HepG2 (cell line): ENCODE data around the gene IRGQ. TPM values are rescaled to one million over a fixed set of nuclear protein-coding genes. Genes with fewer than 3 reads are reported as not detected.
A peak's percentile ranks its signal among the peaks of the same experiment; 100 is the strongest.

Experiments
- ATAC-seq: fragments of 200-7000 bp; cut with Tn5 transposase; 3 replicates; pipeline ENCODE4 v1.9.1; 2020; ENCODE audit warnings: mild to moderate bottlenecking, moderate library complexity
- BruUV-seq: library from RNA; stranded (reverse); fragments of 400-500 nt; replicated peaks from 2 replicates; lab custom pipeline; 2021; lab: Mats Ljungman, UMichigan
- CTCF ChIA-PET: fragments of 300-600 bp; formaldehyde crosslinking; extraction: SDS; loops from one replicate; lab custom pipeline; 2021; ENCODE audit warnings: low total read pairs, inconsistent platforms, low intra/inter-chr PET ratio; lab: Yijun Ruan, JAX
- POLR2A ChIA-PET: fragments of 350-600 bp; sonication (Branson Sonifier 250); formaldehyde crosslinking; loops from one replicate; lab custom pipeline; 2020; ENCODE audit warnings: antibody characterized with exemption, inconsistent platforms; lab: Yijun Ruan, JAX
- DNase-seq: peaks from one replicate; pipeline ENCODE4 v3.0.0-alpha.2; 2015; ENCODE audit warnings: low spot score
- FAIRE-seq: peaks from 3 replicates; lab custom pipeline; 2011; peaks lifted over from hg19 to GRCh38; lab: Jason Lieb, UNC
- H2AFZ ChIP-seq: one replicate; pipeline ENCODE4 v1.6.1; 2011; ENCODE audit warnings: low read length, inconsistent platforms
- H3K27ac ChIP-seq: fragments of 300-600 bp; 3 replicates; pipeline ENCODE4 v1.8.0; 2011; ENCODE audit warnings: mixed run types, mild to moderate bottlenecking, mixed read lengths, low read length, inconsistent platforms; ENCODE audit not compliant: insufficient read depth; ENCODE audit errors: extremely low read length
- H3K27me3 ChIP-seq, 2 experiments: fragments of 200-600 bp in 1 of 2; 2 replicates in 1 of 2; 3 replicates in 1 of 2; pipeline versions ENCODE4 v1.6.0 to v1.8.0; 2011; ENCODE audit warnings: low read length in 2 of 2, mild to moderate bottlenecking in 2 of 2, moderate library complexity in 2 of 2, inconsistent platforms in 1 of 2; ENCODE audit not compliant: insufficient read depth in 2 of 2, control insufficient read depth in 1 of 2
- H3K36me3 ChIP-seq, 2 experiments: fragments of 200-600 bp in 1 of 2; replicated peaks in 1 of 2; 2 replicates in 1 of 2; 3 replicates in 1 of 2; pipeline versions ENCODE4 v1.5.1 to v1.8.0; 2011; ENCODE audit warnings: low read length in 2 of 2, inconsistent platforms in 1 of 2; ENCODE audit not compliant: insufficient read depth in 2 of 2, control insufficient read depth in 1 of 2
- H3K4me1 ChIP-seq: 2 replicates; pipeline ENCODE4 v1.5.1; 2012; ENCODE audit warnings: low read length, inconsistent platforms; ENCODE audit not compliant: insufficient read depth
- H3K4me2 ChIP-seq: 2 replicates; pipeline ENCODE4 v1.6.0; 2011; ENCODE audit warnings: low read depth, low read length, inconsistent platforms
- H3K4me3 ChIP-seq, 3 experiments: fragments of 200-600 bp in 1 of 3; sonication (generic), shearing (Covaris generic) in 1 of 3; replicated peaks in 1 of 3; 2 replicates each; pipeline ENCODE4 v1.5.1; 2011 to 2016; ENCODE audit warnings: low read length in 3 of 3, inconsistent platforms in 2 of 3, low read depth in 2 of 3, mild to moderate bottlenecking in 2 of 3, control low read depth in 1 of 3, mixed read lengths in 1 of 3; ENCODE audit not compliant: insufficient read depth in 1 of 3
- H3K79me2 ChIP-seq: one replicate; pipeline ENCODE4 v1.6.1; 2011; ENCODE audit warnings: low read length, inconsistent platforms; ENCODE audit not compliant: insufficient read depth
- H3K9ac ChIP-seq: 2 replicates; pipeline ENCODE4 v1.6.0; 2011; ENCODE audit warnings: mild to moderate bottlenecking, low read depth, low read length, inconsistent platforms; ENCODE audit not compliant: insufficient read depth
- H3K9me3 ChIP-seq: 2 replicates; pipeline ENCODE4 v1.5.1; 2012; ENCODE audit warnings: mild to moderate bottlenecking, low read length
- H4K20me1 ChIP-seq: 2 replicates; pipeline ENCODE4 v1.6.0; 2011; ENCODE audit warnings: inconsistent platforms, mild to moderate bottlenecking, low read length, moderate library complexity; ENCODE audit not compliant: insufficient read depth
- FOXO1 ChIP-seq: sonication (generic); formaldehyde crosslinking; IDR thresholded peaks from 2 replicates; pipeline ENCODE4 v1.4.0; 2020; ENCODE audit warnings: missing genetic modification reagents
- MTA1 ChIP-seq: sonication (generic); formaldehyde crosslinking; IDR thresholded peaks from 2 replicates; pipeline ENCODE4 v1.4.0; 2020; ENCODE audit warnings: missing genetic modification reagents, mild to moderate bottlenecking, borderline replicate concordance
- PHF8 ChIP-seq: sonication (generic); formaldehyde crosslinking; IDR thresholded peaks from 2 replicates; pipeline ENCODE4 v1.5.0; 2020; ENCODE audit warnings: missing genetic modification reagents
- RAD21 ChIP-seq: fragments of 450-650 bp; formaldehyde crosslinking; IDR thresholded peaks from 2 replicates; pipeline ENCODE4 v1.5.0; 2020; ENCODE audit warnings: mild to moderate bottlenecking
- SCMH1 ChIP-seq: sonication (generic); formaldehyde crosslinking; IDR thresholded peaks from 2 replicates; pipeline ENCODE4 v1.9.0; 2021; ENCODE audit warnings: missing genetic modification reagents, mild to moderate bottlenecking, borderline replicate concordance
- SNRNP70 ChIP-seq: fragments of 200-400 bp; formaldehyde crosslinking; IDR thresholded peaks from 2 replicates; pipeline ENCODE4 v1.6.1; 2017; ENCODE audit warnings: mild to moderate bottlenecking, low read depth, low read length, moderate library complexity
- SRSF1 ChIP-seq: fragments of 200-400 bp; formaldehyde crosslinking; optimal IDR thresholded peaks from 2 replicates; pipeline ENCODE3; 2017; ENCODE audit warnings: mild to moderate bottlenecking, low read depth, low read length, moderate library complexity
- WIZ ChIP-seq: sonication (generic); formaldehyde crosslinking; IDR thresholded peaks from 2 replicates; pipeline ENCODE4 v1.5.1; 2020; ENCODE audit warnings: mild to moderate bottlenecking, missing genetic modification reagents
- ZNF274 ChIP-seq: sonication (generic); formaldehyde crosslinking; IDR thresholded peaks from 2 replicates; pipeline ENCODE4 v1.5.1; 2020; ENCODE audit warnings: mild to moderate bottlenecking, missing genetic modification reagents
- ZNF556 ChIP-seq: sonication (generic); formaldehyde crosslinking; IDR thresholded peaks from 2 replicates; pipeline ENCODE4 v1.4.0; 2020; ENCODE audit warnings: mild to moderate bottlenecking, missing genetic modification reagents, borderline replicate concordance
- ZNF615 ChIP-seq: sonication (generic); formaldehyde crosslinking; IDR thresholded peaks from 2 replicates; pipeline ENCODE4 v1.5.0; 2020; ENCODE audit warnings: mild to moderate bottlenecking, missing genetic modification reagents, borderline replicate concordance
- ZNF687 ChIP-seq: sonication (generic); formaldehyde crosslinking; IDR thresholded peaks from 2 replicates; pipeline ENCODE4 v1.5.1; 2020; ENCODE audit warnings: mild to moderate bottlenecking, missing genetic modification reagents, moderate library complexity
- WGBS: methylation state at CpG from one replicate; pipeline ENCODE4 v1.1.6; 2017; ENCODE audit warnings: low lambda C conversion rate; 5-methylcytosine and 5-hydroxymethylcytosine counted together
- in situ Hi-C: cut with HindIII; loops from 2 replicates; pipeline ENCODE4 v1.10.0; 2017; ENCODE audit warnings: low pct_unique_long_range_greater_than_20kb; ENCODE audit not compliant: extremely low pct_ligation_motif_present
- intact Hi-C: fragments of 100-400 bp; cut with micrococcal nuclease; formaldehyde crosslinking; loops from one replicate; pipeline ENCODE4 v1.10.0; 2022; ENCODE audit not compliant: unreplicated experiment
- polyA plus RNA-seq, 8 experiments: library from polyadenylated mRNA; depleted of rRNA in 3 of 8; stranded (reverse) in 7 of 8; unstranded in 1 of 8; fragments of >200 nt; fragmentation: Illumina TruSeq in 4 of 8; extraction: Trizol in 4 of 8; gene quantifications; 2 replicates each; pipeline versions ENCODE4 v1.2.1 to v1.2.3, GENCODE V29; 2011 to 2016; ENCODE audit warnings: low read depth in 4 of 8, missing spikeins in 1 of 8, mixed read lengths in 1 of 8; ENCODE audit not compliant: insufficient read depth in 1 of 8
- total RNA-seq, 5 experiments: library from RNA; depleted of rRNA; stranded (reverse); fragments of >200 nt; fragmentation: Illumina TruSeq; extraction: Trizol; gene quantifications; 2 replicates each; pipeline ENCODE4 v1.2.3, GENCODE V29; 2016; ENCODE audit warnings: low read depth in 1 of 5
- TF ChIP-seq, protein P1 (sequence below): sonication (generic); formaldehyde crosslinking; IDR thresholded peaks from 2 replicates; pipeline ENCODE4 v1.4.0; 2020; ENCODE audit warnings: missing genetic modification reagents, mild to moderate bottlenecking, borderline replicate concordance

IRGQ gene
- total and polyA plus RNA-seq, 2 of the 13 experiments (the other 11 are each of a cell fraction or from before 2014, with no cell fraction given) = 11.6 to 12.4 TPM

GRCh38 chr19:43538922-43539321, 57.0 kb downstream of the IRGQ start:
- in situ Hi-C loops = no loop called here

DNA sequence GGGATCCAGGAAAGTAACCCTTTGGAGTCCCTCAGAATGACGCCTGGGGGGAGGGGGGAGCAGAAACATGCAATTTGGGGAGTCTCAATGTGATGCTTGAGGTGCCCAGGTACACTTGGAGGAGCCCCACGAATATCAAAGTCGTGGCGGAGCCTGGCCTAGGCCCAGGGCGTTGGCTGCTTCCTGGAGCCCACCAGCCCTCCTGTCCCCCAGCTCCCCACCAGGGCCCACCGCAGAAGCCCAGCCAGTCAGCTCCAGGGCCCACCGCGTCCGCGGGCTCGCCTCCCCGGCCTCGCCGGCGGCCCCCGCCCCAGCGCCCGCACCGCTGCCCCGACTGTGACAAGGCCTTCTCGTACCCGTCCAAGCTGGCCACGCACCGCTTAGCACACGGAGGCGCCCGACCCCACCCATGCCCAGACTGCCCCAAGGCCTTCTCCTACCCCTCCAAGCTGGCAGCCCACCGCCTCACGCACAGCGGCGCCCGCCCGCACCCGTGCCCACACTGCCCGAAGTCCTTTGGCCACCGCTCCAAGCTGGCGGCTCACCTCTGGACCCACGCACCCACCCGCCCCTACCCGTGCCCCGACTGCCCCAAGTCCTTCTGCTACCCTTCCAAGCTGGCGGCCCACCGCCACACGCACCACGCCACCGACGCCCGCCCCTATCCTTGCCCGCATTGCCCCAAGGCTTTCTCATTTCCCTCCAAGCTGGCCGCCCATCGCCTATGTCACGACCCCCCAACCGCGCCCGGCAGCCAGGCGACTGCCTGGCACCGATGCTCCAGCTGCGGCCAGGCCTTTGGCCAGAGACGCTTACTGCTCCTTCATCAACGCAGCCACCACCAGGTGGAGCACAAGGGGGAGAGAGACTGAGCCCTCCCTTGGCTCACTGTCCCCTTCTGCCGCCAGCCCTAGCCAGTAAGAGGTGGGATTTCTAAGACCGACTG, 60.8 kb downstream of the IRGQ start:
- H3K4me1 ChIP-seq = peaks cover 6% of the 10 kb centered on the region; the same call in 1 of the 2 replicates
- POLR2A ChIA-PET = no interaction called here
- no peak overlapping the region for H2AFZ ChIP-seq
- CTCF ChIA-PET = interaction anchor here (1.3 kb wide), 1 partner anchor 117 kb away, joined by 5 read pairs; no protein-coding TSS in a partner anchor
- DNase-seq (peak; percentile 35), ATAC-seq (peak; percentile 72), FAIRE-seq (peak; percentile 23)
- H3K9me3 ChIP-seq = peaks cover 7% of the 10 kb centered on the region; the same call in 1 of the 2 replicates
- no peaks in the 10 kb centered on the region for H3K27me3 ChIP-seq
- WGBS = 94% methylated on average over 57 of the region's 62 CpGs
- H3K4me3 ChIP-seq = no peak overlapping the region
- no peaks in the 10 kb centered on the region for H4K20me1 ChIP-seq
- no peaks in the 10 kb centered on the region for H3K79me2 ChIP-seq
- no peak overlapping the region for H3K27ac ChIP-seq
- peaks cover 1 to 11% of the 10 kb centered on the region in 2 experiments; a peak in 4 of 5 replicates for H3K36me3 ChIP-seq
- in situ Hi-C loops = no loop called here
- BruUV-seq = no TSS peak
- no peak overlapping the region for H3K4me2 ChIP-seq
- no peak overlapping the region for H3K9ac ChIP-seq
- intact Hi-C loops = loop anchor here (1.0 kb wide), 1 partner anchor 117 kb away; no protein-coding TSS in a partner anchor
- TF ChIP-seq SNRNP70 (no peak), FOXO1 (CRISPR knock-in tag) (no peak), ZNF556 (no peak), PHF8 (CRISPR knock-in tag) (no peak), ZNF615 (CRISPR knock-in tag) (no peak), ZNF687 (CRISPR knock-in tag) (0 out of 2 replicates have a peak, but pooled peaks have one; percentile 11), RAD21 (CRISPR knock-in tag) (0 out of 2 replicates have a peak, but pooled peaks have one; percentile 18), SRSF1 (no peak)

More at GRCh38 chr19:43538922-43539321, 57.0 kb downstream of the IRGQ start:
- no peak for FAIRE-seq
- intact Hi-C loops = no loop called here
- no peak overlapping the region for H3K27ac ChIP-seq
- H3K4me3 ChIP-seq = no peak overlapping the region
- H3K9me3 ChIP-seq = peaks cover 7% of the 10 kb centered on the region; the same call in 1 of the 2 replicates
- H4K20me1 ChIP-seq = no peaks in the 10 kb centered on the region
- no peak overlapping the region for H2AFZ ChIP-seq
- CTCF ChIA-PET = no interaction called here
- H3K9ac ChIP-seq = no peak overlapping the region
- H3K36me3 ChIP-seq = peaks cover 7 to 29% of the 10 kb centered on the region in 2 experiments; a peak in 4 of 5 replicates
- ATAC-seq = no peak
- DNase-seq = no peak
- peaks cover 6% of the 10 kb centered on the region; the same call in 1 of the 2 replicates for H3K4me1 ChIP-seq
- H3K4me2 ChIP-seq = no peak overlapping the region
- no peaks in the 10 kb centered on the region for H3K27me3 ChIP-seq
- no TSS peak for BruUV-seq
- POLR2A ChIA-PET = no interaction called here
- TF ChIP-seq, protein P1, sequence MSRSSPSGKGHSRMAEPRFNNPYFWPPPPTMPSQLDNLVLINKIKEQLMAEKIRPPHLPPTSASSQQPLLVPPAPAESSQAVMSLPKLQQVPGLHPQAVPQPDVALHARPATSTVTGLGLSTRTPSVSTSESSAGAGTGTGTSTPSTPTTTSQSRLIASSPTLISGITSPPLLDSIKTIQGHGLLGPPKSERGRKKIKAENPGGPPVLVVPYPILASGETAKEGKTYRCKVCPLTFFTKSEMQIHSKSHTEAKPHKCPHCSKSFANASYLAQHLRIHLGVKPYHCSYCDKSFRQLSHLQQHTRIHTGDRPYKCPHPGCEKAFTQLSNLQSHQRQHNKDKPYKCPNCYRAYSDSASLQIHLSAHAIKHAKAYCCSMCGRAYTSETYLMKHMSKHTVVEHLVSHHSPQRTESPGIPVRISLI (CRISPR knock-in tag) = no peak
- TF ChIP-seq WIZ (CRISPR knock-in tag) (no peak), SCMH1 (CRISPR knock-in tag) (no peak), MTA1 (CRISPR knock-in tag) (no peak), ZNF274 (CRISPR knock-in tag) (no peak)
- no peaks in the 10 kb centered on the region for H3K79me2 ChIP-seq
